Activated T-helper 1 cell treated with anti-CD3 and anti-CD28 coated beads, Interleukin-2, amount 50 U/mL, for 16 hours (primary cell): ENCODE results near the gene RASA3.
"Not testable (repeated sequence)": the region's sequence is repeated elsewhere in the genome, so short reads cannot be mapped to it uniquely, and the experiment has no call there.

Experiments
- DNase-seq, 2 donors: peaks; one replicate each; pipeline ENCODE4 v3.0.0-alpha.2; 2020; ENCODE audit warnings: low read depth in 1 of 2, low spot score in 1 of 2

Gene RASA3

DNA sequence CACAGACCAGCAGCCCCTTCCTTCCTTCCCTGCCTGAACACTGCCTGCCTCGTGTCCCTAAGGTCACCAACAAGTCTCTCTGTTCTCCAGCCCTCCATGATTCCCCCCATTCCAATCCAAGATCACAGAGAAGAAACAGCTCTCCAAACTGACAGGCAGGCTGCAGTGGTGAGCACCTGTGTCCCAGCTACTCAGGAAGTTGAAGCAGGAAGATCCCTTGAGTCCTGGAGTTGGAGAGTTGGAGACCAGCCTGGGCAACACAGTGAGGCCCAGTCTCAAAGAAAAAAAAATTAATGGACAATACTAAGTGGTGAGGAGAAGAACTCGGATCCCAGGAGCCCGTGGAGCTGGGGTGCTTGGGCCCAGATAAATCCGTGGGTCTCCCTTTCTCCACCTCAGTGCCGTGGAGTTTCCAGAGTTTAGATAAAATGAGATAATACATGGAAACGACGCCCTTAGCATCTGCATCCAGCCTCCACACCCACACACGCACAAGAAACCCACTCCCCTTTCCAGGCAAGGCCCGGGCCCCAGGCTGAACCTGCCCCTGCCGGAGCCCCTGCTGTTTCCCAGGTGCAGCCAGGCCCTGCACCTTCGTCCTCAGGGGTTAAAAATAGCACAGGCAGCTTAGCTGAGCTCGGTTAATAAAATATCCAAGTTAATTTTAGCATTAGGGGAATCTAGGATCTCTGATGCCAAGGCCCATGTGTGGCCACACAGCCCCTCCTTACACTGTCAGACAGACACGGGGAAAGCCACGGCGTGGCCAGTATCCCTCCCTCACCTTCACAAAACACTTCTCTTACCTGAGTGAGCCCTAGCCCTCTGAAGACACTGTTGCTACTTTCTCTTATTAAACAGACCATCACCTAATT, 4.7 kb downstream of the RASA3 start:
- DNase-seq, result no peak

DNA sequence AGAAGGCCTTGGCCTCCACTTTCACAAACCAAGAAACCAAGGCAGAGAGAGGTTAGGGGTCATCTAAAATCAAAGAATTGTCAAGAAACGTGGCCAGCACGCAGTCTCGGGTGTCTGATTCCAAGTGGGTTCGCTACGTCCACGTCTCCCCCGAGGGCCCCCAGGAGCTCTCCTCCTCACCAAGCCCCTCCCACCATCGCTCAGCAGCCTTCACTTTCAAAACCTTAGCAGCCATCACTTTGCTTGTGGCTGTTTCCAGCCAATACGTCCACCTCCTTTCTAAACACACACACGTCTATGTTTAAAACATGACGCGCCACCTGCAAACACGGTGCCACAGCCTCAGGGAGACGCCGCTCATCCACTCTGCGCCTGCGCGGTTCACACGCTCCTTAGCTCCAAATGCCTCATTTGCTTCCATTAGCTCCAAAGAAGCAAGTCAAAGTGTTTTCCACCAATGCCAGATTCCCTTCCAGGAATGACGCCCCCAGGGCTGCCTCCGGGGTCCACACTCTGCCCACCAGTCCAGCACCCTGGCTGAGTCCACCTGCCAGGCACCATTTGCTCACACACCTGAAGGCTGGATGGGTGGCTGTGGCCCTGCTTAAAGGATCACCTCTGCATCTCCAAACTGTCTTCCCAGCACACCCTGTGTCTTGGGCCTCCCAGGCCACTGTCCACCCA, 5.5 kb downstream of the RASA3 start:
- DNase-seq, result no peak

DNA sequence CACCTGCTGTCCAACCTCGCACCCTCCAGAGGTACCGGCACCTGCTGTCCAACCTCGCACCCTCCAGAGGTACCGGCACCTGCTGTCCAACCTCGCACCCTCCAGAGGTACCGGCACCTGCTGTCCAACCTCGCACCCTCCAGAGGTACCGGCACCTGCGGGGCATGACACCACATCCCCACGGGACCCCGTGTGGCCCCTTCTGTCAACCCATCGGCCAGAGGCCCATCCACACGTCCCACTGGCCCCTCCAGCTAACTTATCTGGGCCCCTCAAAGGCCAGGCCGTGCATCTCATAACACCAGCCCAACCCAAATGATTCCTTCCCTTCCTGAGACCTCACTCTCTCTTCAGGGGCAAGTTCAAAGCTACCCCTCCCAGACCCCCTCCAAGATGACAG, 6.3 kb downstream of the RASA3 start:
- not testable (repeated sequence) for DNase-seq

DNA sequence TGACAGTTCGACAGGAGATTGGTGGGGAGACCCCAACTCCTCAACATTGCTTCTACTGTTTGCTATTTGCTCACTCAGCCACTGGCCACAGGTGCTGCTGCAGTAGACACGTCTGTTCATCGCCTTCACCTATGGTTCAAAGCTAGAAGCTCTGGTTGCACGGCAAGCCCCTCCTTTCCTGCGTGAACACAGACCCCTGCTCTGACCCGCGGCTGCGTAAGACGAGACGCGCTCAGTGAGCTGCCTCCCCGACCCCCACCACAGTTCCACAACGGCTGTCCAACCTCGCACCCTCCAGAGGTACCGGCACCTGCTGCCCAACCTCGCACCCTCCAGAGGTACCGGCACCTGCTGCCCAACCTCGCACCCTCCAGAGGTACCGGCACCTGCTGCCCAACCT, 6.8 kb downstream of the RASA3 start:
- DNase-seq, result no peak

DNA sequence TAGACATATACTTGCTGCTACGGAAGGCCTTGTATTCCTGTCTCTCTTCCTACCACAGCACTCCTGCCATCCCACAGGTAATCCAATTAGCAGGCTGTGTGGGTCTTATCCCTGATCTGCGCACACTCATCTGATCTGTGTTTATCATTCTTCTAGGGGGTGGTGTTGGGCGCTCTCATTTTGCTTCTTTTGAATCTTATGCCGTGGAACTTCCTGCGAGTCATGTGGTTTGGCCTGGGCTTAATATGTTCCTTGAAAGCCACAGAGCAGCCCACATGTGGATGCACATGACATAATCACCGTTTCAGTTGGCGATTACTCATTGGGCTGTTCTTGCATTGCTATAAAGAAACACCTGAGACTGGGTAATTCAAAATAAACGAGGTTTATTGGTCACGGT, 7.5 kb downstream of the RASA3 start:
- DNase-seq, result peak in 1 of 2 donors; percentile 51

DNA sequence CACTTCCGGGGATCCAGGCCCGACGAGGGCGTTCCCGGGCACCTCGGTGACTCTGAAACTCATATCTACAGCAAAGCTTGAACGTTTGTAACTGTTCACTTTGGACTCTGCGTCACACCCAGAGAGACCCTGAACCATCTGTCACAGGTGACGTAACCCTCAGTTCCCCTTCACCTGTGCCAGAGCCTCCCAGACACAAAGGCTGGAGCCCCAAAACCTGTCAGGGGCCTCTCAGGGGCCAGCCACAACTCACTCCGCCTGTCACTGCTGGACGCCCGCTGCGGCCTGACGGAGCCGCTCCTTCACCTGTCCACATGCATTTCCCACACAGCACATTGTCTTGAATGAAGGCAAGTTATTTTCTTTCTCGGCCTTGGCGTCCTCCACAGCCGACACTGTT, 8.0 kb downstream of the RASA3 start:
- no peak for DNase-seq

DNA sequence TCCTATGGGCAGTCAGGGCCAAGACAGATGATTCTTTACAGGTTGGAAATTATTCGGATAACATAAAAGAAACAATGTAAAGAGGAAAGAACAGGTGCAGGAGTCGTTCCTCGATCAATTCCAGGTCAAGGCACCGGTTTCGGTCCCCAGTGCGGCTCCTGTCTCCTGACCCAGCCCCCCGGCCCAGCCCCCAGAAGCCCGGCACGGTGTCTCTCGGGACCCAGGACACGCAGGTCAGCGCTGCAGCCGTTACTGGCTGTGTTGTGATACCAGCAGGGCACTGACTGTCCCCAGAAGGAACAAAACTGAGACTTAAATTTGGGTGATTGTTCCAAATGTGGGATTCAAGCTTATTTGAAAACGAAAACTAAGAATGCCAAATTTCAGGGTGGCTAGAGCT, 8.5 kb downstream of the RASA3 start:
- DNase-seq, result no peak

DNA sequence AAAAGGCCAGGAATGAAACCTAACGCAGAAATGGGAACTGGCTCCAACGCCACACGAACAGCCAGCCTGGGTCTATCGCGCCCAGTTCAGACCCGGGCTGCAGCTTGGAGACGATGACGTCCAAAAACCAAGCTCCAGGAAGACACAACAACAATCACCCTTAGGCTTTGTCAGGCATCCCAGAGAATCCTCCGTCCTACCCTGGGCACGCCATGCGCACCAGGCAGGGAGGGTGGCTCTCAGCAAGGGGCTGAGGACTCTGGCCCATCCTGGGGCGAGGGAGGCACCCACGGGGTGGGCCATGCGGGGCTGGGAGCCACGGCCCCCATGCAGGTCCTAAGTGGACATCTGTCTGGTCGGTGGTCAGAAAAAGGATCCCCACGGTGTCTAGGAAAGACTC, 9.0 kb downstream of the RASA3 start:
- DNase-seq, result no peak

DNA sequence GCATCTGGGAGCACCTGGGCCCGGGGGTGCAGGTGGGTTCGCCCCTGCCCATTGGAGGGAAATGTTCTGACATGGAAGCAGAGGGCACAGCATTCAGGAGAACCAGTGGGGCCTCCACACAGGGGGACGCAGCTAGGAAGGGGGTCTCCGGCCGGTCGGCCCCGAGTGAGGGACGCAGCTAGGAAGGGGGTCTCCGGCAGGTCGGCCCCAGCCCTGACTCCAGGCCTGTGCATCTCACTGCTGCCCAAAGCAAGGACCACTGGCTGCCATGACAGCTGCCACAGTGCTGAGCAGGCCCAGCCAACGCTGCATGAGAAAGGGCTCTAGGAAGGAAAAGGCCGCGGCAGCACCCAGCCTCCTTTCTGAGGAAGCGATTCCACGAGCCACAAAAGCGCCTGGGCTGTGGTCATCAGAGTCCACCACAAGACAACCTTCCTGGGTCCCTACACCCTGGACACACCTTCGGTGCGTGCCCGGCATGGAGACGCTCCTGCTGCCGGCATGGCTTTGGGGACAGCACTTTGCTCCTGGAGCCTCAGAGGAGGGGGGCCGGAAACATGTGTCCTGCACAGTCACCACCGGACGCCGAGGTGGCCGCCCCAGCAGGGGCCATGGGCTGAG, 9.7 kb downstream of the RASA3 start:
- no peak for DNase-seq

DNA sequence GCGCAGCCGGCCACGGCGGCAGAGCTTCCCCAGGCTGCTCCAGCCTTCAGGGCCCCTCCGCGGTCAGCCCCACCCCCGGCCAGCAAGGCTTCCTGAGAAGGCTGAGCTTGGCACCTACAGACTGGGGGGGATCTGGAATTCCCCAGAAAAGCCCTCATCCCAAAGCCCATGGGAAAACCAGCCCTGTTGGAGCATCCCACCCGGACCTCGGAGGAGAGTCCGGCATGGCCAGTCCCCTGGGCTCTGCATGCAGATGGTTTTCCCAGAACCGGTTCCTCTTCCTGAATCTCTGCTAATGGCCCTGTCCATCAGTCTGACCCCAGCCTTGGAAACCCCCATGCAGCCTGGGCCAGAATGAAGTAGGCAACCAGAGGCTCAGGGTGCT, 10.3 kb downstream of the RASA3 start:
- DNase-seq, result no peak

DNA sequence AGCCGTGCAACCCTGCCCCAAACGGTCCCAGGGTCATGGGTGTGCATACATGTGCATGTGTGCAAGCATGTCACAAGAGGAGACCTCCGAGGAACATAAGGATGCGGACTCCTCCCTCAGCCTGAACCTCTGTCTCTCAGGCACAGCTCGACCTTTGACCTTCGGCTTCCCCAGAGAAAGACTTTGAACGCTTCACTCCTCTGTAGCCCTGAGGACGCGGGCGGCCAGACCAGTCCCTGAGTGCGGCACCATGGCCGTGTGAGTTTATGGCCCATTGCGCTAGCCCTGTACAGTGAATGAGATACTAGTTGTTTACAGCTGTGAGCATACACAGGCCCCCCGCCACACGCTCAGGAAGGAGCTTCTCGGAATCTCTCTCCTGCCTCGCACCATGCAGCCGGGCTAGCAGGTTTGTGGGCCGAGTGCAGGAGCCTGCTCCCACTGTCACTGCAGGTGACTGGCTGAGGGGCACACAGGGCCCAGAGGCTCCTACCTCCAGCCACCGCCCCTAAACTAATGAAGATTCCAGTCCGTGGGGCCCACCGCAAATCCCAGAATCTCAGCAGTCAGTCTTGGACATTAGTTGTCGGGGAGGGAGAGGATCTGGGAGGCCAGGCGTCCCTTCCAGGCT, 10.8 kb downstream of the RASA3 start:
- no peak for DNase-seq

DNA sequence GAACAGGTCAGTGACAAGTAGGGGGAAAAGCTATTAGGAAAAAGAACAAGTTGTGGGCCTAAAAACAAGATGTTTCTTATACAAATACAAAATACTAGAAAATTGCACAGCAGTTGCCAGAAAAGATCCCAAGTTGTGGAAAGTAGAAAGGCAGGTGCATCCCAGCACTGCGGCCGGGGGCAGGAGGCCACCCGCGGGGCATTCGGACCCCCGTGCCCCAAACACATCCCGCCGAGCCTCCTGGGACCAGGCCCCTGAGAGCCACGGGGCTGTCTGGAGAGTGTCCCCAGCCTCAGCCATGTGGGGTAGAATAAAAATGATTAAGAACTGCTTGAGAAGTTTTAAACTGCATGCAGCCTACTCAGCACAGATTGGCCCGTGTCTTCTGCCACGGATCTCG, 11.4 kb downstream of the RASA3 start:
- DNase-seq, result no peak

DNA sequence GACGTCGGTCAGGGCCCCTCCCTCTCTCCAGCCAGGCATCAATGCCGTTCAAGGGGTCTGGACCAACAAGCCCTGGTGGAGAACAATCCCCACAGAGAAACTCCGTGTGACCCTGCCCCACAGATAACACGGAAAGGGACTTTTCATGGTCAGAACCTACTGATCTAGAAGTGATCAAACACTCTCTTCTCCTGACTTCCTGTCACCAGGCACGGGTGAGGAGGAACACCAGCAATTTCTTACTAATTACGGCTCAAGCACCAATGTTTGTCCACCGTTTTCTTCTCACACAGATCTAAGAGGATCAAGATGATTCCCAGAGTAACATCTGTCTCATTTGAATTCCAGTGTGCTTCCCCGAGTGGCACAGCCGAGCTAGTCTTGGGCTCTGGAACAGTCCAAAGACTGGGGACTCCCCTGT, 11.8 kb downstream of the RASA3 start:
- no peak for DNase-seq

DNA sequence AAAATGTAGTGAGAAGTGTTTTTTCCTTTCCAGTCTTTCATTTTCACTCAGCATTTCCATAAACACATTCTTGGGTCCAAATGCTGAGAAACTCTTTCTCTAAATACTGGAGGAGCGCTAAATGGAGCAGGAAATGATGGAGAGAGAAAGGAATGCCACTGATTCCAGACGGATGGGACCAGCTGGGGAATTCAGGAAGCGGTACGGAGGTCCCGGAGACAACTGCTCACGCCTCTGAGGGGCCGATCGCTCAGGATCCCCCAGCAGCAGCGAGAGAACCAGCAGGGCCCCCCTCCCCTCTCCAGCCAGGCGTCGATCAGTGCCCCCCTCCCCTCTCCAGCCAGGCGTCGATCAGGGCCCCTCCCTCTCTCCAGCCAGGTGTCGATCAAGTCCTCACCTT, 13.2 kb downstream of the RASA3 start:
- DNase-seq, result no peak

DNA sequence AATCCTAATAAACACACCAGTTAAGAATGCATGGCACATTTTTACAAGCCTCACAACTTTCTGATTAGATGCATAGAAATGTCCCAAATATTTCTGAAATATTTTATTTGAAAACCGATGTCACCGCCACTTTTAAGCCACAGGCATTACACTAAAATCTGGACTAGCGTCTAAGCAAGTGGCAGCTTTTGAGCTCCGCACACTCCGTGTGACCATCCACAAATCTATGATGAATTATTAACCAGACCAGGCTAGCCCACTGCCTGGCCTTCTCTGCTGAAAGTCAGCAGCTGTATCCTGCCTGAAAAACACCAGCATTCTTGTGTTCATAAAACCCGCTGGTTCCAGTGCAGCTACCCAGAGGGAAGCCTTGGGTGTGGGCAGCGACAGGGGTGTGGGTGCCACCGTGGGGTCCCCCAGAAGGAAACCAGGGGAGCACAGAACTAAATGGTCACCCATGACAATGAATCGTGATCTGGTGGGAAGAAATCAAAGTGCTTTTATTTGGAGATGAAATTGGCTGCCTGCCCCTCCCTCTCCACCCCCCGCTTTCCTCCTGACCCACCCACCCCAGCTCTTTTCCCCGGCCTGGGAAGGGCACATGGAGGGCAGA, 13.8 kb downstream of the RASA3 start:
- DNase-seq, result no peak

DNA sequence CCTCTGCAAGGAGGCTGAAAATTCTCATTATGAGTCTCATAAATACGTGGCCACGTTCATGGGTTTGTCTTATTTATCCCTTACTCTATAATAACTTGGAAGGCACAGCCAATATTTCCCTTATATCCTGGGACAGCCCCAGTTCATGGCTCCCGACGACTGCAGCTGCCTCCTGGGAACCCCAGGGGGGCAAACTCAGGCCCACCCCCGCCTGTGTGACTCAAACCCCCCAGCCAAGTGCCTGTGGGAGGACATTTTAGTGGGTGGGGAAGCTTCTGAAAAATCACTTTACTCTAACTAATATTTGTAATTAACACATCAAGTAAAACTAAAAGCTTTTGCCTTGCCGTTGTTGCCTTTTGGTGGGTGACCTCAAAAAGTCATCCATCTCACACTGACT, 14.3 kb downstream of the RASA3 start:
- no peak for DNase-seq

DNA sequence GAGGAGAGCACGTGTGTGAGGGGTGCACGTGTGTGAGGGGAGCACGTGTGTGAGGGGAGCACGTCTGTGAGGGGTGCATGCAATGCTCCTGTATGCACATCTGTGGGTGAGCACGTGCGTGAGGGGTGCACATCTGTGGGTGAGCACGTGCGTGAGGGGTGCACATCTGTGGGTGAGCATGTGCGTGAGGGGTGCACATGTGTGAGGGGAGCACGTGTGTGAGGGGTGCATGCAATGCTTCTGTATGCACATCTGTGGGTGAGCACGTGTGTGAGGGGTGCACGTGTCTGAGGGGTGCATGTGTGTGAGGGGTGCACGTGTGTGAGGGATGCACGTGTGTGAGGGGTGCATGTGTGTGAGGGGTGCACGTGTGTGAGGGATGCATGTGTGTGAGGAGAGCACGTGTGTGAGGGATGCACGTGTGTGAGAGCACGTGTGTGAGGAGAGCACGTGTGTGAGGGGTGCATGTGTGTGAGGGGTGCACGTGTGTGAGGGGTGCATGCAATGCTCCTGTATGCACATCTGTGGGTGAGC, 15.0 kb downstream of the RASA3 start:
- DNase-seq, result not testable (repeated sequence)

DNA sequence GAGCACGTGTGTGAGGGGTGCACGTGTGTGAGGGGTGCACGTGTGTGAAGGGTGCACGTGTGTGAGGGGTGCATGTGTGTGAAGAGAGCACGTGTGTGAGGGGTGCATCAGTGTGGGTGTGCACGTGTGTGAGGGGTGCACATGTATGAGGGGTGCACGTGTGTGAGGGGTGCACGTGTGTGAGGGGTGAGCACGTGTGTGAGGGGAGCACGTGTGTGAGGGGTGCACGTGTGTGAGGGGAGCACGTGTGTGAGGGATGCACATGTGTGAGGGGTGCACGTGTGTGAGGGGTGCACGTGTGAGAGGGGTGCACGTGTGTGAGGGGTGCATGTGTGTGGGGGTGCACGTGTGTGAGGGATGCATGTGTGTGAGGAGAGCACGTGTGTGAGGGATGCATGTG, 15.7 kb downstream of the RASA3 start:
- no peak for DNase-seq

DNA sequence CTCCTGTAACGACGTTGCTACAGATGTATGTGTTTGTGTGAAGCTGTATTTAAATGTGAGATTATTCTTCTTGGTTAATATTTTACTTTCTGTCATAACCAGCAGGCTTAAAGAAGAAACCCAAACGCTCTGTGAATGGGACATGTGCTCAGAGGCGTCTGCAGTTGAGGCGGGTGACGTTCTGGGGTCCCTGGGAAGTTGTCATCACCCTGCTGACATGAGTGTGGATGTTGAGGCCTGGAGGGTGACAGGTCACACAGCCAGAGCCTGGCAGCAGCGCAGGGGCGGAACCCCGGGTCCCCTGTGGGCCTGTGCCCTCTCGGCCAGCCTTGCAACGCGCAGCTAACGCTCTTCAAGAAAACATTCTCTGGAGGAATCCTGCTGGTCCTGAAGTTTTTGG, 16.6 kb downstream of the RASA3 start:
- DNase-seq, result no peak

DNA sequence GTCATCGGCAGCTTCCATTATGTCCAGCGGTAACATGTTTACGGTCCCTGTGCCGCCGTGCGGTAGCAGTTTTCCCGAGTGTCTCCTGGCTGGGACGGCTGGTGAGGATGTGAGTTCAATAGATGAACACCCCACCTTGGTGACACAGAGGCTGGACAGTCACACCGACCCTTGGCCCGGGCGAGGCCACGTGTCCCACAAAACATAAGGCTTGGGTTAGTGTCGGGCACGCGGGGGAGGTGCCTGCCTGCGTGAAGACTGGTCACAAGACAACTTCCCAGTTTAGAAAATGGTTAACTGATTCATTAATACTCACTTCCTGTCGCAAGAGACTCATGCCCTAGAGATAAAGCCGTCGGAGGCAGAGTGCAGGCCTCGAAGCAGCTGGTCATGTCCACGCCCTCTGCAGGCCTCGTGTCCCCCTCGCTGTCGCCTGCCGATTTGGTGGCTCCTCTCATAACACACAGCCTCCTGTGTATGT, 17.2 kb downstream of the RASA3 start:
- DNase-seq, result no peak

DNA sequence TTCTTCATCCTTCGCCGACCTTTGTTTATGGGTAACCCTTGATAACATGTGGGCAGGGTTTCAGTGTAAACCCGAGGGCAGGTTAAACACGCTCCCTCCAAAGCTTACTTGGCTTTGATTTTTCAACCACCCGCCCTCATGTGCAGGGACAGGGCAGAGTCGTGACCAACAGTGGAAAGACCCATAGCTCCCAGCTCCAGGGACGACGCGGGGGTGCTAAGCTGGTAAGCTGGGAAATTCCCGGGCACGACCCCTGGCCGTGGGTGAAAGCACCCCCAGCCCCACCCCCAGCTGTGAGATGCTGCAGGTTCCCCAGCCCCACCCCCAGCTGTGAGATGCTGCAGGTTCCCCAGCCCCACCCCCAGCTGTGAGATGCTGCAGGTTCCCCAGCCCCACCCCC, 17.8 kb downstream of the RASA3 start:
- DNase-seq, result not testable (repeated sequence)
